Progenitor cell of endocrine pancreas (in vitro differentiated cells): Measurements from ENCODE around the gene CRYAB. TPM values are rescaled to one million over a fixed set of nuclear protein-coding genes. Genes with fewer than 3 reads are reported as not detected.

ENCODE experiments used
- DNase-seq: peaks from one replicate; pipeline ENCODE4 v3.0.0; 2021; ENCODE audit warnings: low spot score; ENCODE audit not compliant: unreplicated experiment
- H3K27ac Mint-ChIP-seq: 2 replicates; pipeline ENCODE4 v1.8.0; 2021; ENCODE audit warnings: mild to moderate bottlenecking, moderate library complexity, mixed read lengths
- H3K27me3 Mint-ChIP-seq: 2 replicates; pipeline ENCODE4 v1.8.0; 2021; ENCODE audit warnings: mixed read lengths
- H3K36me3 Mint-ChIP-seq: 2 replicates; pipeline ENCODE4 v1.8.0; 2022; ENCODE audit warnings: mixed read lengths; ENCODE audit not compliant: insufficient read depth
- H3K4me1 Mint-ChIP-seq: 2 replicates; pipeline ENCODE4 v1.8.0; 2021; ENCODE audit warnings: low read depth, mixed read lengths
- H3K4me3 Mint-ChIP-seq: 2 replicates; pipeline ENCODE4 v1.8.0; 2021; ENCODE audit warnings: low read depth, mild to moderate bottlenecking, moderate library complexity, mixed read lengths
- H3K9me3 Mint-ChIP-seq: 2 replicates; pipeline ENCODE4 v1.8.0; 2021; ENCODE audit warnings: low read depth, mixed read lengths
- total RNA-seq: library from RNA; stranded (reverse); gene quantifications from 2 replicates; pipeline ENCODE4 v1.2.1, GENCODE V29; 2021
- TF ChIP-seq, protein P1 (sequence below): fragments of 200-600 bp; sonication (generic); IDR thresholded peaks from one replicate; pipeline ENCODE4 v1.5.0; 2021; ENCODE audit warnings: antibody characterized with exemption, mild to moderate bottlenecking; ENCODE audit not compliant: unreplicated experiment

CRYAB gene
- total RNA-seq, 1 donor from 2014 or later = not detected

DNA sequence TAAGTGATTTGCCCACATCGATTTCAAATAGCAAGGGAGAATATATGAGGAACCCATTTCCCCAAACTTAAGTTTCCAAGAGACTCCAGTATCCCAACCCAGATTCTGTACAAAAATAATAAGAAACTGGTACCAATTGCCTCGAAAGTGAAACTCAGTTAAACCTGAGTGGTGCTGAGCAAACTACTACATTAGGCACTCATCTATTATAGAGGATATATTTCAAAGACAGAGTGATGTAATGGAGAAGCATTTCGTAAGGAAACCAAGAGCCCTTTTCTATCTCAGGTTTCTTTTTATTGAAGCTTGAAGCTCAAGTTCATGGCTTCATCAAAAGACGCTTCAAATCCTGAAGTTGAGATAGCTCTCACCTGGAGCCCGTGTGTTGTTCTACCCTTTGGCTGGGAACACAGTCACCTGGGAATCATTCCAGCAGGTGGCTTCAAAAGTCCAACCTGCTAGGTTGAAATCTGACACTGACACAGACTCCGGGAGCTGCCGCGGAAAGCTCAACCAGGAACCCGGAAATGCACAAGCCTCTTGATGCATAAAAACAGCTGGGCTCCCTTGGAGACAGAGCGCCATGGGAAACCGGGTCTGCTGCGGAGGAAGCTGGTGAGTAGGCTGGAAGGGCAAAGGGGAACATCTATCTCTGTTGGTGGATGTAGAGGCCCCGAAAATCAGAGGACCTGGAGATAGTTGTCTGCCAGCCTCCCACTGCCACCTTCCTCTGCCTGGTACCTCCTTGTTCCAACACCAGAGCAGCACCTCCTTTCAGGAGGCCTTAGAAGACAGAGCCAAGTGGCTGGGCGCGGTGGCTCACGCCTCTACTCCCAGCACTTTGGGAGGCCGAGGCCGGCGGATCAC, 7.1 kb upstream of the CRYAB start, which contains the start of gene C11orf52:
TSS of gene C11orf52 (plus strand) at position 524 of the 867 bp plus-strand sequence. CDS start at position 584, 60 bp downstream.
- no peaks in the 10 kb centered on the region for H3K9me3 Mint-ChIP-seq
- H3K4me3 Mint-ChIP-seq = peak within 1 kb of the TSS; percentile 78
- TF ChIP-seq, protein P1, sequence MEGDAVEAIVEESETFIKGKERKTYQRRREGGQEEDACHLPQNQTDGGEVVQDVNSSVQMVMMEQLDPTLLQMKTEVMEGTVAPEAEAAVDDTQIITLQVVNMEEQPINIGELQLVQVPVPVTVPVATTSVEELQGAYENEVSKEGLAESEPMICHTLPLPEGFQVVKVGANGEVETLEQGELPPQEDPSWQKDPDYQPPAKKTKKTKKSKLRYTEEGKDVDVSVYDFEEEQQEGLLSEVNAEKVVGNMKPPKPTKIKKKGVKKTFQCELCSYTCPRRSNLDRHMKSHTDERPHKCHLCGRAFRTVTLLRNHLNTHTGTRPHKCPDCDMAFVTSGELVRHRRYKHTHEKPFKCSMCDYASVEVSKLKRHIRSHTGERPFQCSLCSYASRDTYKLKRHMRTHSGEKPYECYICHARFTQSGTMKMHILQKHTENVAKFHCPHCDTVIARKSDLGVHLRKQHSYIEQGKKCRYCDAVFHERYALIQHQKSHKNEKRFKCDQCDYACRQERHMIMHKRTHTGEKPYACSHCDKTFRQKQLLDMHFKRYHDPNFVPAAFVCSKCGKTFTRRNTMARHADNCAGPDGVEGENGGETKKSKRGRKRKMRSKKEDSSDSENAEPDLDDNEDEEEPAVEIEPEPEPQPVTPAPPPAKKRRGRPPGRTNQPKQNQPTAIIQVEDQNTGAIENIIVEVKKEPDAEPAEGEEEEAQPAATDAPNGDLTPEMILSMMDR = peak; percentile 42
- no peaks in the 10 kb centered on the region for H3K27me3 Mint-ChIP-seq
- H3K4me1 Mint-ChIP-seq = peaks cover 40% of the 10 kb centered on the region
- H3K27ac Mint-ChIP-seq = peak within 1 kb of the TSS; percentile 96
- H3K36me3 Mint-ChIP-seq = no peaks in the 10 kb centered on the region
- DNase-seq = peak; percentile 54

DNA sequence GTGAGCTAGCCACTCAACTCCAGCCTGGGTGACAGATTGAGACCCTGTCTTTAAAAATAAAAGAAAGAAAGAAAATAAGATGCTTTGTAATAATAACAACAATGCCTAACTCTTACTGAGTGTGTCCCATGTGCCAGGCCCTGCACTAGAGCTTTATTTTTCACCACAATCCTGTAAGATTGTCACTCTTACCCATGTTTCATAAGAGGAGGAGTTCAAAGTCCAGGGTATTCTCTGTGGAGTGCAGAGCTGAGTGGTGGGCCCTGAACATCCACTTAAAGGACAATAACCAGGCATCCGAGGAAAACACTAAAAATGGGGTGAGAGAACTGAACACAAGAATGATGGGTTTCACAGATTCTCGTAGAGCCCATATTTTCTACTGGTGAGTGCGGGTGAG, 6.2 kb upstream of the CRYAB start:
- no peak overlapping the region for H3K4me3 Mint-ChIP-seq
- TF ChIP-seq, protein P1 = no peak
- H3K4me1 Mint-ChIP-seq = peaks cover 32% of the 10 kb centered on the region
- no peaks in the 10 kb centered on the region for H3K9me3 Mint-ChIP-seq
- DNase-seq = no peak
- H3K27ac Mint-ChIP-seq = peak overlapping the region; percentile 96
- H3K36me3 Mint-ChIP-seq = no peaks in the 10 kb centered on the region
- H3K27me3 Mint-ChIP-seq = no peaks in the 10 kb centered on the region

DNA sequence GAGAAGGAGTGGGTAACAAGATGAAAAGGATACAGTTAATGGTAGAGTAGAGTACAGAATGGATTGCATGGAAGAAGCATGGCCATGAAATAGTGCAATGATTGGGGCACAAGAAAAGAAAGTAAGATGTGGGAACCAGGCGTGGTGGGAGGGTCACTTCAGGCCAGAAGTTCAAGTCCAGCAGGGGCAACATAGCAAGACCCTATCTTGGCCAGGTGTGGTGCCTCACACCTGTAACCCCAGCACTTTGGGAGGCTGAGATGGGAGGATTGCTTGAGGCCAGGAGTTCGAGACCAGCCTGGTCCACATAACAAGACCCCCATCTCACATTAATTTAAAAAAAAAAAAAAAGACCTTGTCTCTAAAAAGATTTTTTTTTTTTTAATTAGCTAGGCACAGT, 5.7 kb upstream of the CRYAB start:
- peak overlapping the region; percentile 75 for H3K27ac Mint-ChIP-seq
- H3K4me1 Mint-ChIP-seq = peaks cover 31% of the 10 kb centered on the region
- H3K9me3 Mint-ChIP-seq = no peaks in the 10 kb centered on the region
- no peak for DNase-seq
- no peaks in the 10 kb centered on the region for H3K36me3 Mint-ChIP-seq
- H3K4me3 Mint-ChIP-seq = no peak overlapping the region
- H3K27me3 Mint-ChIP-seq = no peaks in the 10 kb centered on the region
- TF ChIP-seq, protein P1 = no peak

DNA sequence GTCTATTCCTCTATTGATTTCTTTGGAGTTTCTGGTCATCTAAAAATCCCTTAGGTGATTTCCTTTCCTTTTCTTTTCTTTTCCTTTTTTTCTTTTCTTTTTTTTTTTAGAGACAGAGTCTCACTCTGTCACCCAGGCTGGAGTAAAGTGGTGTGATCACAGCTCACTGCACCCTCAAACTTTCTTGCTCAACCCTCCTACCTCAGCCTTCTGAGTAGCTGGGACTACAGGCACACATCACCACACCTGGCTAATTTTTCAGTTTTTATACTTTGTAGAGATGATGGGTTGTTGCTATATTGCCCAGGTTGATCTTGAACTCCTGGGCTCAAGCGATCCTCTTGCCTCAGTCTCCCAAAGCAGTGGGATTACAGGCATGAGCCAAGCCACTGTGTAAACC, 5.2 kb upstream of the CRYAB start:
- H3K4me3 Mint-ChIP-seq = no peak overlapping the region
- no peaks in the 10 kb centered on the region for H3K9me3 Mint-ChIP-seq
- DNase-seq = no peak
- TF ChIP-seq, protein P1 = no peak
- peak overlapping the region; percentile 75 for H3K27ac Mint-ChIP-seq
- H3K27me3 Mint-ChIP-seq = no peaks in the 10 kb centered on the region
- H3K4me1 Mint-ChIP-seq = peaks cover 29% of the 10 kb centered on the region
- H3K36me3 Mint-ChIP-seq = no peaks in the 10 kb centered on the region

DNA sequence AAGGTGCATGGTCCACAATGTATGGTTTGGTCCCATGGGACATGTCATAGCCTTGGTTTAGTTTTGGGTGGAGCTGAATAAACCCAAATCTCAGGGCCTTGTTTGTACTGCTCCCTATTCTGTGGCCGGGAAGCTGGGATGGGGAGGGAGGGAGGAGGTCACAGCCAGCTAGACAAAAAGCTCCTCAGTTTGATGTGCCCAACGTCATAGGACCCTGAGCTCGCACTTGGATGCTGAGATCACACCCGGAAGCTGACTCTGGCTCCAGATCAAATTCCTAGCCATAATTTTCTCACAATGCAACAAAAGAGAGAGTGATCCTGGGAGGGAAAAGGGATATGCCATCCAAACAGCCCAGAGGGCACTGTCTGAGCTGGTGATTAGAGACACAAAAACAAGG, 2.4 kb upstream of the CRYAB start:
- Mint-ChIP-seq H3K36me3 (no peaks in the 10 kb centered on the region), H3K9me3 (no peaks in the 10 kb centered on the region), H3K27me3 (peaks cover 5% of the 10 kb centered on the region), H3K4me1 (peaks cover 35% of the 10 kb centered on the region), H3K4me3 (no peak overlapping the region), H3K27ac (no peak overlapping the region)
- TF ChIP-seq, protein P1 = no peak
- DNase-seq = no peak
